Stomach (tissue), 4 donors: ENCODE results near the gene PTPN14.

ENCODE experiments used
- EP300 ChIP-seq: sonication (generic); formaldehyde crosslinking; IDR thresholded peaks from one replicate; pipeline ENCODE4 v1.6.1; 2017; ENCODE audit warnings: antibody characterized with exemption
- POLR2A ChIP-seq, 4 donors: fragments of 450-650 bp; IDR thresholded peaks; one replicate each; pipeline ENCODE4 v1.6.1; 2016; ENCODE audit warnings: antibody characterized with exemption in 4 of 4, control low read depth in 2 of 4, mild to moderate bottlenecking in 1 of 4, moderate library complexity in 1 of 4
- POLR2AphosphoS5 ChIP-seq, 3 donors: sonication (generic); formaldehyde crosslinking; IDR thresholded peaks; one replicate each; pipeline ENCODE4 v1.6.1; 2016; ENCODE audit warnings: antibody characterized with exemption in 3 of 3
- TF ChIP-seq, protein P1 (sequence below), 7 experiments: fragments of 450-650 bp in 4 of 7; fragments of 200-600 bp in 3 of 7; sonication (generic) in 3 of 7; IDR thresholded peaks; one replicate each; pipeline ENCODE4 v1.5.1; 2016 to 2019; ENCODE audit warnings: antibody characterized with exemption in 7 of 7, control low read depth in 2 of 7, mild to moderate bottlenecking in 1 of 7

DNA sequence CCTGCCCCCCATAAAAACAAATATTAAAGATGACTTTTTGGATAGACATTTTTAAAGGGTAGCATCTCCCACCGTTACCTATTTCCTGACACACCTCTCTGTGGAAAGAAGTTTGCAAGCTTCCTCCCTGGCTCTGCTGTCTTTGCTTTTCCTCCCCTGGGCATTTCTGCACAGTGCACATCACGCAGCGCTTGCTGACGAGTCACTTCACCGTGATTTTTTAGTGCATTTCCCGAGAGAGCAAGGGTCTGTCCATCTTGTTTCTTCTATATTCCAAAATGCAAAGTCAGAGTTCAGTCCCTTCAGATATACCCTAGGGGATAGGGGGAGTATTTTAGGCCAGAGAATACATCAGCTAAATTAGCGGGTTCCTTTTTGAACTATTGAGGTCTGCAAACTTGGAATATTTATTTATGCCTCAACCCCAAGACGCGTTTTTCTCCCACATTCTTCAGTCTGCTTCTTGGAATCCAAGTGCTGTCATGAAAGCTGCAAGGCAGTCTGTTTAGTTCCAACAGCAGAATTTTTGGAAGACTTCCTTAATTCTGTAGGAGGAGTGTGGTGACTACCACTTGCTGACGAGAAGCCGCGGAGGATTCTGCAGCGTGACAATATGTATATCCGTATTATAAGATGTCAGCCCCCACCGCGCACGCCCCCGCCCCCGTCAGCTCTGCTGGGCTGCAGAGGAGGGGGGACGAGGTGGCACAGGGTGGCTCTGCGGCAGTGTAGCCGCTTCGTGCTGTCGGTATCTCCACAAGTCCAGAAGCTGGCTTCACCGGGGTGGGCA is 248.1 kb downstream of the PTPN14 start:
- TF ChIP-seq POLR2A (IDR thresholded peaks at IDR 0.05) (no peak), POLR2AphosphoS5 (IDR thresholded peaks at IDR 0.05) (no peak), EP300 (no peak)
- TF ChIP-seq, protein P1, sequence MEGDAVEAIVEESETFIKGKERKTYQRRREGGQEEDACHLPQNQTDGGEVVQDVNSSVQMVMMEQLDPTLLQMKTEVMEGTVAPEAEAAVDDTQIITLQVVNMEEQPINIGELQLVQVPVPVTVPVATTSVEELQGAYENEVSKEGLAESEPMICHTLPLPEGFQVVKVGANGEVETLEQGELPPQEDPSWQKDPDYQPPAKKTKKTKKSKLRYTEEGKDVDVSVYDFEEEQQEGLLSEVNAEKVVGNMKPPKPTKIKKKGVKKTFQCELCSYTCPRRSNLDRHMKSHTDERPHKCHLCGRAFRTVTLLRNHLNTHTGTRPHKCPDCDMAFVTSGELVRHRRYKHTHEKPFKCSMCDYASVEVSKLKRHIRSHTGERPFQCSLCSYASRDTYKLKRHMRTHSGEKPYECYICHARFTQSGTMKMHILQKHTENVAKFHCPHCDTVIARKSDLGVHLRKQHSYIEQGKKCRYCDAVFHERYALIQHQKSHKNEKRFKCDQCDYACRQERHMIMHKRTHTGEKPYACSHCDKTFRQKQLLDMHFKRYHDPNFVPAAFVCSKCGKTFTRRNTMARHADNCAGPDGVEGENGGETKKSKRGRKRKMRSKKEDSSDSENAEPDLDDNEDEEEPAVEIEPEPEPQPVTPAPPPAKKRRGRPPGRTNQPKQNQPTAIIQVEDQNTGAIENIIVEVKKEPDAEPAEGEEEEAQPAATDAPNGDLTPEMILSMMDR (IDR thresholded peaks at IDR 0.05), result no peak
